GM18867 (cell line): ENCODE measurements around the gene BACE1-AS.
"Not testable (repeated sequence)": the region's sequence is repeated elsewhere in the genome, so short reads cannot be mapped to it uniquely, and the experiment has no call there.

Source experiments
- ATAC-seq: cut with Tn5 transposase; IDR thresholded peaks from one replicate; pipeline ENCODE4 v1.9.1; 2021; ENCODE audit warnings: mild to moderate bottlenecking, moderate library complexity; ENCODE audit not compliant: unreplicated experiment

Gene BACE1-AS

GRCh38 chr11:117290809-117291396, at the start of gene BACE1-AS:
BACE1-AS (plus strand) TSS chr11:117291346.
- no peak for ATAC-seq

GRCh38 chr11:117248341-117248740, 42.8 kb upstream of the BACE1-AS start:
- no peak for ATAC-seq

GRCh38 chr11:117249571-117249970, 41.6 kb upstream of the BACE1-AS start:
- no peak for ATAC-seq

- no peak for ATAC-seq
These were observed 39.6 kb upstream of the BACE1-AS start for GRCh38 chr11:117251506-117251905.

DNA sequence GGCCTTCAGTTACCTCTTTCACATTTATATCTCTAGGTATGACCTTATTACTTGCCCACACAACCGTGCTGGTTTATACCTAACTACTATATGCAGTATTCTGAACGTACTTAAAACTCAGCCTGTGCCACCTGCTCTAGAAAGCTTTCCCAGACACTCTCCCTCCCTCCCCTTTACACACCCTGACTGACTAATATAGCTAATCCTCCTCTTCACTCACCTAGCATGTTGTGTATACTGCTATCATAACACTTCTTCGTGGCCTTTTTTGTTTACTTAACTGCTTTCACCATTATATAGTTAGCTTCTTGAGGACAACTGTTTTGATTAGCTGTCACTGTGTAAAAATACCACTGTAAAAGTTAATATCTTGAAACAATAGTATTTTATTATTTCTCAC, 35.2 kb upstream of the BACE1-AS start:
- no peak for ATAC-seq

- no peak for ATAC-seq
These were observed 34.6 kb upstream of the BACE1-AS start for GRCh38 chr11:117256573-117256972.

DNA sequence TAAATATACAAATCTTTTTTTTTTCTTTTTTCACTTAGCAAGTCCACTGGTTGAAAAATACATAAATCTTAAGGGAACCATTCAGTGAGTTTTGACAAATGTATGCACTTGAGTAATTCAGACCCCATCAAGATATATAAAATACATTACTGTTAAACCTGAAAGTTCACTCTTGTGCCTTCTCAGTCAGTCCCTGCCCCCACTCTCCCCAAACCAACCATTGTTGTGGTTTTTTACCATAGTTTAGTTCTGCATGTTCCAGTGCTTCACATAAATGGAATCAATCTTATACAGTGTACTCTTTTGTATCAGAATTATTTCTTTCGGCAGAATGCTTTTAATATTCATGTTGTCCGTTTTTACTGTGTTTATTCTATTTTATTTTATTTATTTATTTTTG, 32.6 kb upstream of the BACE1-AS start:
- no peak for ATAC-seq

DNA sequence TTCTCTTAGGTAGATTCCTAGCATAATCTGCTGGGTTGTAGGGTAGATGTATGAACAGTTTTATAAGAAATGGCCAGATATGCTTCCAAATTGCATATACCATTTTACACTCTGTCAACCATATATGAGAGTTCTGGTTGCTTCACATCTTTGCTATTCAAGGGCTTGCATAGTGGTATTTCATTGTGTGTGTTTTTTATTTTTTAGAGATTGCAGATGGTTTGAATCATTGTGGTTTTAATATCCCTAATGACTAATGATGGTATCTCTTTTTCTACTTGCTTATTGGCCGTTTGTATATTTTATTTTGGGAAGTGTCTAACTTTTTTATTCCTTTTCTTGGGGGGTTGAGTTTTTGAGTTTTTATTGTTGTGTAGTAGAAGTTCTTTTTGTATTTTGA, 31.7 kb upstream of the BACE1-AS start:
- ATAC-seq = no peak

DNA sequence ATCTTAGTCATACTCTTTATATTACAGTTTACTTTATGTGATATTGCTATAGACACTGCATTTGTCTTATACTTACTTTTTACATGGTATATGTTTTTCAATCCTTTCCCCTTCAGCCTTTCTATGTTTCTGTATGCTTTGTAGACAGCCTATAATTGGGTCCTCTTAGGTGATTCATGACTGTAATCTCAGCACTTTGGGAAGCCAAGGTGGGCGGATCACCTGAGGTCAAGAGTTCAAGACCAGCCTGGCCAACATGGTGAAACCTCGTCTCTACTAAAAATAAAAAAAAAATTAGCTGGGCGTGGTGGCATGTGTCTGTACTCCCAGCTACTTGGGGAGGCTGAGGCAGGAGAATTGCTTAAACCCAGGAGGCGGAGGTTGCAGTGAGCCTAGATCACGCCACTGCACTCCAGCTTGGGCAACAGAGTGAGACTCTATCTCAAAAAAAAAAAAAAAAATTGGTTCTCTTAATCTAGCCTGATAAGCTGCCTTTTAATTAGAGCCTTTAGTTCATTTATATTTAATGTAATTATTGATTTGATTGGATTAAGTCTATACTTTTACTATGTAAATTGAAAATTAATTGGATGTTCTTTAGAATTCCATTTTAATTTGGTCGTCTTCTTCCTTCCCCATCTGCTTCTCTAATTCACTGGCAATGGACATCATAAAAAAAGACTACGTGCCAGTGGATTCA, 26.4 kb upstream of the BACE1-AS start:
- not testable (repeated sequence) for ATAC-seq

GRCh38 chr11:117265745-117266144, 25.4 kb upstream of the BACE1-AS start:
- ATAC-seq = no peak

DNA sequence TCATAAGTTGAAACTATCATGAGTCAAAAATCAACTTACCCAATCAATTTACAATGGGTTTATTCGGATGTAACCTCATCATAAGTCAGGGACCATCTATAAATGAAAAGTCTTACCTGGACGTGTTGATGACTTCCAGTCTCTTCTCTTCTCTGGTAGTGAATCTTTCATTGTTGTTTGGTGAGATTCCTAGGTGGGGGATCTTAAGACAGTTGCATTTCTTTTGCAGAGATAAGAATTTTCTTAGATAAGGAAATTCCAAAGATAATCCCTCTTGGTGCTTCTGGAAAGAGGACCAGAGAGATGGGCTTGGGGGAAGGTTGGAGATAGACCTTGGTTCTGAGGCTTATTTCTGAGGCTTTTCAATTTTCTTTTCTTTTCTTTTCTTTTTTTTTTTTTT, 21.3 kb upstream of the BACE1-AS start:
- ATAC-seq = no peak

GRCh38 chr11:117271208-117271607, 19.9 kb upstream of the BACE1-AS start:
- ATAC-seq = no peak

DNA sequence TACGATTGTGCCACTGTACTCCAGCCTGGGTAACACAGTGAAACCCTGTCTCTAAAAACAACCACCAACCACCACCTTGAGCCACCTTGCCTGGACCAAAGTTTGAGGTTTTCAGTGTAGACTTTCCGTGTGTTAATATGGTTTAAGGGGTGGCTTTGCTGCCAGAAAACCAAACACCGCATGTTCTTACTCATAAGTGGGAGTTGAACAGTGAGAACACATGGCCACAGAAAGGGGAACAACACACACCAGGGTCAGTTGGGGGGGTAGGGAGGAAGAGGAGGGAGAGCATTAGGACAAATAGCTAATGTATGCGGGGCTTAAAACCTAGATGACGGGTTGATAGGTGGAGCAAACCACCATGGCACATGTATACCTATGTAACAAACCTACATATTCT, 19.0 kb upstream of the BACE1-AS start:
- ATAC-seq = not testable (repeated sequence)

- no peak for ATAC-seq
These were observed 17.4 kb upstream of the BACE1-AS start for GRCh38 chr11:117273550-117274289.

GRCh38 chr11:117278347-117278746, 12.8 kb upstream of the BACE1-AS start:
- no peak for ATAC-seq

DNA sequence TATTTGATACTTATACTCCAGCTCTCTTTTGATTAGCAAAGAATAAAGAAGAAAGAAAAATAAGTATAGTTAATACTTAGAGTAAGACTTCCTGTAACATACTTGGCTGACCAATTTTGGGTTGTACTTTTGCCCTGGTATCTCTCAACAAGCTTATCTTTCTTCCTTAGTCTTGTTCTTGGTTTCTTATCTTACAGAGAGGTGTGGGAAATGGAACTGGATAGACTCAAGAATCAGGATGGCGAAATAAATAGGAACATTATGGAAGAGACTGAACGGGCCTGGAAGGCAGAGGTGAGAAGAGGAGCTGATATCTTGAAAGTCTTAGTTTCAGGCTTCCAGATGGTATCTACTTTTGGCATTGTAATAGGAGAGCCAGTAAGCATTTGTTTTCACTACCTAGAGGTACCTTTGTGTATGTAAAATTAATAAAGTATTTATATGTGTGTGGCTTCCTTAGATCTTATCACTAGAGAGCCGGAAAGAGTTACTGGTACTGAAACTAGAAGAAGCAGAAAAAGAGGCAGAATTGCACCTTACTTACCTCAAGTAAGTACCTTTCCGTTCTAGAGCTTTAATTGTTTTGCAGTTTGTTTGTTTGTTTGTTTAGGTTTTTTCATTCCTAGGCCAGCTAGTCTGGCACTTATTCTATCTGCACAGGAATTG, 11.3 kb upstream of the BACE1-AS start:
- no peak for ATAC-seq

GRCh38 chr11:117281159-117281558, 10.0 kb upstream of the BACE1-AS start:
- no peak for ATAC-seq

DNA sequence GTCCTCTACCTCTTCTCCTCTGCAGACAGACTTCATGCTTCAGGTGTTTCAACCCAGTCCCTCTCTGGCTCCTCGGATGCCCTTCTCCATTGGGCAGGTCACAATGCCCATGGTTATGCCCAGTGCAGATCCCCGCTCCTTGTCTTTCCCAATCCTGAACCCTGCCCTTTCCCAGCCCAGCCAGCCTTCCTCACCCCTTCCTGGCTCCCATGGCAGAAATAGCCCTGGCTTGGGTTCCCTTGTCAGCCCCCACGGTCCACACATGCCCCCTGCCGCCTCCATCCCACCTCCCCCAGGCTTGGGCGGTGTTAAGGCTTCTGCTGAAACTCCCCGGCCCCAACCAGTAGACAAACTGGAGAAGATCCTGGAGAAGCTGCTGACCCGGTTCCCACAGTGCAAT, 9.3 kb upstream of the BACE1-AS start:
- ATAC-seq = no peak

- ATAC-seq = no peak
These were observed 8.2 kb upstream of the BACE1-AS start for GRCh38 chr11:117282956-117283355.

GRCh38 chr11:117284053-117284452, 7.1 kb upstream of the BACE1-AS start:
- no peak for ATAC-seq

DNA sequence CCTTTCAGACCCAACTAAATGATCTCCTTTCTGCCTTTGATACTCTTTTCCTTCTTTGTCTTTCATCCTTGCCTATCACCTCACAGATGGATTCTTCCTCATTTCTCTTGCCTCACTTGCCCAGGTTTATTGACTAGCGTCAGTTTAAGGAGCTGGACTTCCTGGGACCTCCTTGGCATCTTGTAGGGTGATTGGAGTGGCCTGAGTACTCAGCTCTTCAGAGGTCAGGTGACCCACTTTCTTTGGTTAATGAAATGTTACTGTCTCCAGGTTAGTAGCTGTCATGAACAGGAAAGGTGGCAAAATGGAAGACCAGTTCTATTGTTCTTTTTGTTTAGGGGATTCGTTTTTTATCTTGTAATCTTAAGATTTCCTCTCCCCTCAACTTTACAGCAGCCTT, 4.6 kb upstream of the BACE1-AS start:
- no peak for ATAC-seq

DNA sequence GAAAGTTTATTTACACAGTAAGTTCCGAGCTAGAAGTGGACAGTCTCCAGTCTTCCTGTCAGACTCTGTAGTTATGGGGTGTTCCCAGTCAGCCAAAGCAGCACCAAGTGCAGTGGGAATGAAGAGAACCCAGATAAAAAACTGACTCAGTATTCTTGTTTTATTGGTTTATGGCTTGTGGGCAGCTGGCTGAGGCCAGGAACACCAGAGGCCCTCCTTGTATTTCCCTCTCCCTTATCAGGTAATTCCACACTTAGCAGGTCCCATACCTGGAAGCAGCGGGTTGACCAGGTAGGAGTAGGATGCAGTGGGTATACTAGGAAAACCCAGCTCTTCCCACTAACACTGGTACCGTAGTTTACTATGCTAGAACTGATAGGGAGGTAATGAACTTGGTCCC, 3.5 kb upstream of the BACE1-AS start:
- ATAC-seq = no peak
